Trophoblast cell (in vitro differentiated cells and primary cell): ENCODE measurements around the gene KLHL8.

Experiments used
- DNase-seq, 2 donors: peaks; one replicate each; pipeline ENCODE4 v3.0.0-alpha.2; 2016
- H2AFZ ChIP-seq: 2 replicates; pipeline ENCODE4 v1.6.1; 2013; ENCODE audit warnings: low read length, moderate library complexity, mild to moderate bottlenecking; ENCODE audit not compliant: insufficient read depth, poor library complexity
- H2AK5ac ChIP-seq: 2 replicates; pipeline ENCODE4 v1.6.1; 2013; ENCODE audit warnings: mild to moderate bottlenecking, low read length
- H2BK120ac ChIP-seq: 2 replicates; pipeline ENCODE4 v1.6.1; 2013; ENCODE audit warnings: low read length, mild to moderate bottlenecking, moderate library complexity; ENCODE audit not compliant: insufficient read depth, poor library complexity
- H2BK12ac ChIP-seq: 2 replicates; pipeline ENCODE4 v1.6.1; 2013; ENCODE audit warnings: mild to moderate bottlenecking, low read length, moderate library complexity
- H2BK5ac ChIP-seq: 2 replicates; pipeline ENCODE4 v1.6.1; 2013; ENCODE audit warnings: low read length, low read depth, moderate library complexity, mild to moderate bottlenecking; ENCODE audit not compliant: poor library complexity
- H3K14ac ChIP-seq: 2 replicates; pipeline ENCODE4 v1.6.1; 2013; ENCODE audit warnings: mild to moderate bottlenecking, low read length
- H3K18ac ChIP-seq: 2 replicates; pipeline ENCODE4 v1.6.1; 2013; ENCODE audit warnings: mild to moderate bottlenecking, low read length
- H3K23ac ChIP-seq: 2 replicates; pipeline ENCODE4 v1.6.1; 2013; ENCODE audit warnings: low read length
- H3K27ac ChIP-seq: 2 replicates; pipeline ENCODE4 v1.5.1; 2013; ENCODE audit warnings: low read depth, mild to moderate bottlenecking, inconsistent platforms, low read length, moderate library complexity
- H3K27me3 ChIP-seq: 2 replicates; pipeline ENCODE4 v1.6.1; 2013; ENCODE audit warnings: inconsistent platforms, mild to moderate bottlenecking, low read length, moderate library complexity; ENCODE audit not compliant: insufficient read depth
- H3K36me3 ChIP-seq, 2 experiments: 1 replicate in 1 of 2; 2 replicates in 1 of 2; pipeline ENCODE4 v1.6.1; 2013; ENCODE audit warnings: low read length in 2 of 2, mild to moderate bottlenecking in 2 of 2, moderate library complexity in 1 of 2; ENCODE audit not compliant: insufficient read depth in 2 of 2, control insufficient read depth in 1 of 2
- H3K4ac ChIP-seq: 2 replicates; pipeline ENCODE4 v1.6.1; 2013; ENCODE audit warnings: low read depth, mild to moderate bottlenecking, low read length, moderate library complexity
- H3K4me1 ChIP-seq, 2 experiments: 1 replicate in 1 of 2; 2 replicates in 1 of 2; pipeline ENCODE4 v1.6.1; 2013; ENCODE audit warnings: low read length in 2 of 2, mild to moderate bottlenecking in 2 of 2, moderate library complexity in 1 of 2; ENCODE audit not compliant: insufficient read depth in 2 of 2, control insufficient read depth in 1 of 2
- H3K4me2 ChIP-seq: 2 replicates; pipeline ENCODE4 v1.6.1; 2013; ENCODE audit warnings: inconsistent platforms, mild to moderate bottlenecking, low read length, moderate library complexity
- H3K4me3 ChIP-seq: 2 replicates; pipeline ENCODE4 v1.5.1; 2013; ENCODE audit warnings: mild to moderate bottlenecking, low read depth, low read length, inconsistent platforms
- H3K79me1 ChIP-seq: one replicate; pipeline ENCODE4 v1.6.1; 2013; ENCODE audit warnings: low read length
- H3K79me2 ChIP-seq: 2 replicates; pipeline ENCODE4 v1.6.1; 2013; ENCODE audit warnings: low read length, mild to moderate bottlenecking; ENCODE audit not compliant: control insufficient read depth, insufficient read depth, poor library complexity
- H3K9ac ChIP-seq: 2 replicates; pipeline ENCODE4 v1.6.1; 2013; ENCODE audit warnings: mild to moderate bottlenecking, low read length
- H3K9me3 ChIP-seq: 2 replicates; pipeline ENCODE4 v1.6.1; 2013; ENCODE audit warnings: low read depth, mild to moderate bottlenecking, control low read depth, inconsistent platforms, low read length; ENCODE audit not compliant: insufficient read depth
- H4K12ac ChIP-seq: 2 replicates; pipeline ENCODE4 v1.6.1; 2013; ENCODE audit warnings: low read depth, mild to moderate bottlenecking, low read length, moderate library complexity
- H4K8ac ChIP-seq: 2 replicates; pipeline ENCODE4 v1.6.1; 2013; ENCODE audit warnings: low read depth, mild to moderate bottlenecking, low read length, moderate library complexity
- H4K91ac ChIP-seq: one replicate; pipeline ENCODE4 v1.6.1; 2013; ENCODE audit warnings: low read depth, mild to moderate bottlenecking, low read length, moderate library complexity
- WGBS: extraction: QIAGEN DNeasy Blood & Tissue Kit; methylation state at CpG from one replicate; pipeline ENCODE4 v1.1.7; 2013; ENCODE audit warnings: missing lambda C conversion rate; ENCODE audit not compliant: insufficient read length, insufficient coverage; ENCODE audit errors: extremely low coverage; 5-methylcytosine and 5-hydroxymethylcytosine counted together

Gene KLHL8

GRCh38 chr4:87152310-87153041, 67.9 kb downstream of the KLHL8 start:
- Histone ChIP-seq H2BK12ac (no peak overlapping the region), H3K79me2 (no peaks in the 10 kb centered on the region), H3K4me3 (no peak overlapping the region), H4K12ac (no peak overlapping the region), H3K36me3 (no peaks in the 10 kb centered on the region), H2AFZ (no peak overlapping the region), H3K27me3 (no peaks in the 10 kb centered on the region), H3K27ac (no peak overlapping the region), H3K4ac (no peak overlapping the region), H3K9ac (no peak overlapping the region), H3K79me1 (no peaks in the 10 kb centered on the region), H3K18ac (no peak overlapping the region), H3K9me3 (no peaks in the 10 kb centered on the region), H4K8ac (no peak overlapping the region), H2BK5ac (no peak overlapping the region), H4K91ac (no peak overlapping the region), H3K4me2 (no peak overlapping the region), H3K23ac (no peak overlapping the region), H3K4me1 (no peaks in the 10 kb centered on the region), H2AK5ac (no peak overlapping the region), H2BK120ac (no peak overlapping the region), H3K14ac (no peak overlapping the region)
- DNase-seq: peak in 1 of 2 donors; percentile 49
- no CpG with 5 or more reads among the region's 14 CpGs for WGBS

DNA sequence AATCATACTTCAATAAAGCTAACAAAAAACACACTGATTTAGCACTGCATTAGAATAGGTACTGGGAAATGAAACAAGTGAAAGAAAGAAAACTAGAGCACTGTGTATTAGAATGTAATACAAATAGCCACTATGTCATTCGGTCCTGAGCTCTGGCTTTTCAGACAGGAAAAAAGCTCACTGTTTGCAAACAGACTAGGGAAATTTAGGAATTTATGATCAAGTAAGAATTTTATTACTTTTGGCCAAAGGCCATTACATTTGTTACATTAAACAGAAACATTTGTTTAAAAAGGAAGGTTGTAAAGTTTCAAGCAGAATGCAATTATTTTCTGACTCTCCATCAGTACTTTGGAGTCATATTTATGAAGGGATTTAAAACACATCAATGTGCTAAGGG, 68.7 kb downstream of the KLHL8 start:
- H2BK12ac ChIP-seq: no peak overlapping the region
- H3K4ac ChIP-seq: no peak overlapping the region
- H3K9ac ChIP-seq: no peak overlapping the region
- WGBS: no CpG with 5 or more reads among the region's 1 CpG
- no peaks in the 10 kb centered on the region for H3K79me1 ChIP-seq
- no peak for DNase-seq
- H3K18ac ChIP-seq: no peak overlapping the region
- no peaks in the 10 kb centered on the region for H3K9me3 ChIP-seq
- no peaks in the 10 kb centered on the region for H3K79me2 ChIP-seq
- H4K12ac ChIP-seq: no peak overlapping the region
- no peak overlapping the region for H2BK5ac ChIP-seq
- H3K23ac ChIP-seq: no peak overlapping the region
- H3K4me3 ChIP-seq: no peak overlapping the region
- H4K8ac ChIP-seq: no peak overlapping the region
- no peak overlapping the region for H3K14ac ChIP-seq
- no peaks in the 10 kb centered on the region for H3K36me3 ChIP-seq
- H3K27me3 ChIP-seq: no peaks in the 10 kb centered on the region
- H4K91ac ChIP-seq: no peak overlapping the region
- H2AK5ac ChIP-seq: no peak overlapping the region
- H3K4me2 ChIP-seq: no peak overlapping the region
- H2BK120ac ChIP-seq: no peak overlapping the region
- no peaks in the 10 kb centered on the region for H3K4me1 ChIP-seq
- H2AFZ ChIP-seq: no peak overlapping the region
- H3K27ac ChIP-seq: no peak overlapping the region

DNA sequence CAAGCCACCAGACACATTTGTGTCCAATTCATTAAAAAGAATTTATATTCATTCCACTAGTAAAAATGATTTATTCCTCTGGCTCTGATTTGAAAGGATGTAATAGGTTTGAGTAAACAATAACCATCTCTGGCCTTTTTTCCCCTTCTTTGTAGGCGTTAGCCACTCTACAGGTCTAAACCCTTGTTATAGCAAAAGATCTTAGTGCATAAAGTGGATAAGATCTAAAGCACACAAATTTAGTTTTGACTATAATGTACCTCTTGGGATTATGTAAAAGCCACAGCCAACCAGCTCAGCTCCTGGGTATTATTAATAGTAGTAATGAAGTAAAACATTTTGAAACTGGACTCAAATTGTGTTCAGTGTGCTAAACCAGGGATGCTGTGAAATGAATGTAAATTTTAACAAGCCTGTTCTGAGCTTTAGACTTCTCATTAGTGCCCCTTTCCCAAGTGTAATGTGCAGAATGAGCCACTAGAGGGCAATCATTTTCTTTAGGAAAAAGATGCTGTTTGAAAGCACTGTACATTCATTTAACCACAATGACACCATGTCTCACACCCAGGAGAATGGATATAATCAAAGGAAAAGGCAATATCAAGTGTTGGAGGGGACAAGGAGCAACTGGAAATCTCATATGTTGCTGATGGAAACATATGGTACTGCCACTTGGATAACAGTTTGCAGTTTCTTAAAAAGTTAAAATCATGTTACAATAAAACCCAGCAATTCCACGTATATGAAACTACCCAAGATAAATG, 69.7 kb downstream of the KLHL8 start:
- Histone ChIP-seq H3K4ac (no peak overlapping the region), H3K79me1 (no peaks in the 10 kb centered on the region), H2BK5ac (no peak overlapping the region), H3K9ac (no peak overlapping the region), H3K23ac (no peak overlapping the region), H3K4me2 (no peak overlapping the region), H2AK5ac (no peak overlapping the region), H4K8ac (no peak overlapping the region), H3K36me3 (no peaks in the 10 kb centered on the region), H3K18ac (no peak overlapping the region), H3K79me2 (no peaks in the 10 kb centered on the region), H3K4me1 (no peaks in the 10 kb centered on the region), H4K91ac (no peak overlapping the region), H4K12ac (no peak overlapping the region), H2BK120ac (no peak overlapping the region), H2BK12ac (no peak overlapping the region), H3K9me3 (no peaks in the 10 kb centered on the region), H3K14ac (no peak overlapping the region), H2AFZ (no peak overlapping the region), H3K27ac (no peak overlapping the region), H3K27me3 (no peaks in the 10 kb centered on the region), H3K4me3 (no peak overlapping the region)
- WGBS: no CpG with 5 or more reads among the region's 2 CpGs
- peak; percentile 82 to 98 for DNase-seq

GRCh38 chr4:87147116-87147515, 73.3 kb downstream of the KLHL8 start:
- H3K4ac ChIP-seq: no peak overlapping the region
- H3K14ac ChIP-seq: no peak overlapping the region
- no peaks in the 10 kb centered on the region for H3K4me1 ChIP-seq
- no peak overlapping the region for H2BK5ac ChIP-seq
- H4K91ac ChIP-seq: no peak overlapping the region
- no peaks in the 10 kb centered on the region for H3K79me1 ChIP-seq
- DNase-seq: peak in 1 of 2 donors; percentile 62
- no peak overlapping the region for H3K27ac ChIP-seq
- no peak overlapping the region for H3K4me3 ChIP-seq
- H3K9ac ChIP-seq: no peak overlapping the region
- H3K36me3 ChIP-seq: peaks cover 0 to 3% of the 10 kb centered on the region in 2 experiments
- H3K27me3 ChIP-seq: no peaks in the 10 kb centered on the region
- no peaks in the 10 kb centered on the region for H3K79me2 ChIP-seq
- no peak overlapping the region for H3K23ac ChIP-seq
- no peak overlapping the region for H4K8ac ChIP-seq
- no peak overlapping the region for H2AK5ac ChIP-seq
- H2BK12ac ChIP-seq: no peak overlapping the region
- H4K12ac ChIP-seq: no peak overlapping the region
- no peak overlapping the region for H2BK120ac ChIP-seq
- H3K9me3 ChIP-seq: no peaks in the 10 kb centered on the region
- no peak overlapping the region for H2AFZ ChIP-seq
- no peak overlapping the region for H3K4me2 ChIP-seq
- WGBS: no CpG with 5 or more reads among the region's 3 CpGs
- H3K18ac ChIP-seq: no peak overlapping the region
